OCI-M2 (cell line): ENCODE measurements around the gene TMEM87B.

Experiments
- DNase-seq: peaks from one replicate; lab custom pipeline; 2025; ENCODE audit not compliant: unreplicated experiment; lab: John Stamatoyannopoulos, UW

The TMEM87B gene, protein sequence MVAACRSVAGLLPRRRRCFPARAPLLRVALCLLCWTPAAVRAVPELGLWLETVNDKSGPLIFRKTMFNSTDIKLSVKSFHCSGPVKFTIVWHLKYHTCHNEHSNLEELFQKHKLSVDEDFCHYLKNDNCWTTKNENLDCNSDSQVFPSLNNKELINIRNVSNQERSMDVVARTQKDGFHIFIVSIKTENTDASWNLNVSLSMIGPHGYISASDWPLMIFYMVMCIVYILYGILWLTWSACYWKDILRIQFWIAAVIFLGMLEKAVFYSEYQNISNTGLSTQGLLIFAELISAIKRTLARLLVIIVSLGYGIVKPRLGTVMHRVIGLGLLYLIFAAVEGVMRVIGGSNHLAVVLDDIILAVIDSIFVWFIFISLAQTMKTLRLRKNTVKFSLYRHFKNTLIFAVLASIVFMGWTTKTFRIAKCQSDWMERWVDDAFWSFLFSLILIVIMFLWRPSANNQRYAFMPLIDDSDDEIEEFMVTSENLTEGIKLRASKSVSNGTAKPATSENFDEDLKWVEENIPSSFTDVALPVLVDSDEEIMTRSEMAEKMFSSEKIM

DNA sequence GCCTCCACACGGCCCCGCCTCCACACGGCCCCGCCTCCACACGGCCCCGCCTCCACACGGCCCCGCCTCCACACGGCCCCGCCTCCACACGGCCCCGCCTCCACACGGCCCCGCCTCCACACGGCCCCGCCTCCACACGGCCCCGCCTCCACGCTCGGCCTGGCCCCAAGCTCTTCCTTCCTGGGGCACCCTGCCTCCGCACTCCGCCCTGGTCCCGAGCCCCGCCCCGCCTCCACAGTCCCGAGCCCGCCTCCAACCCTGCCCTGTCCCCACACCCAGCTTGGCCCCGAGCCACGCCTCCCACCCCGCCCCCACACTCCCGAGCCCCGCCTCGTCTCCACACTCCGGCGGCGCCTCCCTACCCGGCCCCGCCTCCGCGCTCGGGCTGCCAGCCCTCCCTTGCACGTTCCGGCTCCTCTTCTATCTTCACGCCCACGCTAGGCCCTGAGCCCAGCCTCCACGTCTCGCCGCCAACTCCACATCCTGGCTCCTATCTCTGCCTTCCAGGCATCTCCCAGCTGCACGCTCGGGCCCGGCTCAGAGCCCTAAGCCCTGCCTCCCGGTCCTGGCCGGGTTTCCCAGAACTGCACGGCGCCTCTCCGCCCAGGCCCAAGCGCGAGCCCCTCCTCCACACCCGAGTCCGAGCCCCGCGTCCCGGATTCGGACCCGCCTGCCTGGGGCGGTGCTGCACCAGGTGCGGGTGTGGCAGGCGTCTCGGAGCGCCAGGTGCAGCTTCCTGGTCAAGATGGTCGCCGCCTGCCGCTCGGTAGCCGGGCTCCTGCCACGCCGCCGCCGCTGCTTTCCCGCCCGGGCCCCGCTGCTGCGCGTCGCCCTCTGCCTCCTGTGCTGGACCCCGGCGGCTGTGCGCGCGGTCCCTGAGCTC, at the start of gene TMEM87B:
Gene TMEM87B, plus strand, starts transcription at position 423 of the 883 bp plus-strand sequence. Its CDS starts 323 bp downstream, at position 746.
- DNase-seq: peak; percentile 51

DNA sequence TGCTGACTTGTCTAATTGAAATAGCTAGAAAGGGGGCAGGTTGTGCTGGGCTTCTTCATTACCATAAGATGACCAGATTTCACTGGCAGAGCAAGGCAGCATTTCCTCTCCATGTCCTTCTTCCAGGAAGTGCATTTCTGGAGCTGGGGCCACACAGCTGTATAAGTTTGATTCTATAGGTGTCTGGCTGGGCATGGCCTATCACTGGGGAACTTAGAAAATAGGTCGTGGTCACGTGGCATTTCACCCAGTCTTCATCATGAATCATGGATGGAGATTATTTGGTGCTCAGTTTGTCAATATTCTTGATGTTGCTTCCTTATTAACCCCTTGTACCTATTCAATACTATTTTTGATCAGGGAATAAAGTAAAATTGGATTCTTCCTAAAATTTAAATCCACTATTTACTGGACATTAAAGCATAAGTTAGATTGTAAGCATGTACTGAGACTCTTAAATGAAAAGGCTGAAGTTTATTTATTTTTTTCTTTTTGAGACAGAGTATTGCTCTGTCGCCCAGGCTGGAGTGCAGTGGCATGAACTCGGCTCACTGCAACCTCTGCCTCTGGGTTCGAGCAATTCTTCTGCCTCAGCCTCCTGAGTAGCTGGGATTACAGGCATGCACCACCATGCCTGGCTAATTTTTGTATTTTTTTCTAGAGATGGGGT, 49.5 kb upstream of the TMEM87B start:
- DNase-seq: no peak

DNA sequence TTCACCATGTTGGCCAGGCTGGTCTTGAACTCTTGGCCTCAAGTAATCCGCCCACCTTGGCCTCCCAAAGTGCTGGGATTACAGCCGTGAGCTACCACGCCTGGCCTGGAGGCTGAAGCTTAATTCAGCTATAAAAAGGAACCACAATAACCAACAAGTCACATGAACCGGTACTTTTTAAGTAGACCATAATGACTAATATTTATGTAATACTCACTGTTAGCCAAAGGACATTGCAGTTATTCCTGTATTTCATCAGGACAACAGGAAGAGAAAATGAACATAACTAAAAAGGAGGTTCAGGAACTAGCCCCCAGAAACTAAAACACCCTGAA, 49.0 kb upstream of the TMEM87B start:
- DNase-seq: no peak

DNA sequence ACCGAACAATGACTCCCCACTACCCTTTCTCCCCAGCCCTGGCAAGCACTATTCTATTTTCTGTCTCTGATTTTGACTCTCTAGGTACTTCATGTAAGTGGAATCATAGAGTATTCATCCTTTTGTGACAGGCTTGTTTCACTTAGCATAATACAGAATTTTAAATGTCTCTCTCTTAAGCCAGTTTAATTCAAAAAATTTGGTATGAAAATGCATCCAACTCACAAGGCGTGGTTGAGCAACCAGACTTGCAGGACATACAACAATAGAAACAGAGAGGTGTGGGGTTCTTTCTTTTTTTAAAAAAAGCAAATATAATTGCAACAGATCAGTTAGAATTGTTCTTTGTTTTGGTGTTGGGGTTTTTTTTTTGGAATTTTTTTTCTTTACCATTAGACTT, 47.6 kb upstream of the TMEM87B start:
- no peak for DNase-seq

DNA sequence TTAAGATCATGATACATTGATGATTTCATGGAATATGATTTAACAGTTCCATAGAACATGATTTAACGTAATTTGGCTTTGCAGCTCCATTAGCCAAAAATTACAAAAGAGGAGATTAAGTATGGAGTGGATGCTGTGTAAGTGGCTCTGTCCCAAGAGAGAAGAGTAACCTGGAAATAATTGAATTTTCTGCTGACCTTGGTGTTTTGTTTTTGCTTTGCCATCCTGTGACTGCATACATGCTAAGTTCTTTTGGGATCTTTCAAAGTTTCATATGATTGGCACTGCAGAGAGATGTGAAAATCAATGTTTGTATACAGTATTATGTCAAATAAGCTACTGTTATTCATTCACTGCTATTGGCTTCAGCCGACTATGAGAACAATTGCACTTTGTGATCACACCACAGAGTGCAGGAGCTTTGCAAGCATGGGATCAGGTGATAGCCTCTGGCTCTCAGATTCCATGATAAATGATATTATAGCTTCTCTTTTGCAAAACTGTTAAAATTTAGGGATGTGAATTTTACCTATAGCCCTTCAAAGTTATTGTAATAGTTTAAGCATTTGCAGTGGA, 46.1 kb upstream of the TMEM87B start:
- DNase-seq: no peak

DNA sequence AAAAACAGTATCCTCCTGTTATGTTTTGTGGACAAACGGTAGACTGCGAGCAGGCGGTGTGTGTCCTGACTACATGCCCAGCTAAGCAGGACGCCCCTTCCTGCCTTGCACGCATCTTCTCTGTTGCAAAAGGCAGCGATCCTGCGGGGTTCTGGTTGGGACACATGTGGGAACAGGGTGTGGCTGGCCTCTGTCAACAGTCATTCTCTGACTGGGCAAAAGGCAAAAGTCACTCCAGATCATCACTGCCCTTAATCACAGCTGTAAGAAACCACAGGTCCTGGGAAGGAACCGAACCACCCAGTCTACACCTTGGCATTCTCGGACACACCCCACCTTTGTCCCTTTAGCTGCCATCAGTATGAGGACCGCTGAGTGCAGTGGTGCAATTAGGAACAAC, 44.3 kb upstream of the TMEM87B start:
- DNase-seq: no peak

DNA sequence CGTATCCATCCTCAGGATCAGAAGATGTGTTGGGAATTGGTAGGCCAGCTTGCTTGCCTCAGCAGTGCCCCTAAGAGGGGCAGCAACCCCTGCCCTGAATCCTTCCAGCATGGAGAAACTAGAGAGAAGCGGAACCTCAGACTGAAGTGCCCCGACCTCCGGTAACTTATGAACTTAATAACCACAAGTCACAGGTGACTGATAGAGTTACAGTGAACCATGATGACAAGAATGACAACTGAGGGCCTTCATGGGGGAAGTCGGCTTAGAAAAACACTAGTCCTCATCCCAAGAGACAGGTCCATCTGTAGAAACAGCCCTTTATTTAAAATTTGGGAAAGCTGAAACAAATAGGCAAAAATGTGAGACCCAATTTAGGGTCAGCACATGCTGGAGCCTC, 42.5 kb upstream of the TMEM87B start:
- DNase-seq: no peak

DNA sequence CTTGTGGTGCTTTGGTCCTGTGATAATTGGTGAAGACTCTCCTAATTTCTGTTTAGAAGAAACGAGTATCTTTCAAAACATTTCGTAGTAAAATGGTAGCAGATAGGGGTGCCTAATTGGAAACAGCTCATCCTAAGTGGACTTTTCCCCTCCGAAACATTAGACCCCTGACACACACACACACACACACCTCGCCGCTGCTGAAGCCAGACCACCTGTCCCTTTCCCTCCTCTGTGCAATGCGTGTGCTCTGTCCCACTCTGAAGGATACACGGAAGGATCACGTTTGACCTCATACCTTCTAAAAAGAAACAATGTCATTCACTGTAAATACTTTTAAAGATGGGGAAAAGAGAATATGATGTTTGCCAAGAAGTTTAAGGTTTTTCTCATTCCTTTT, 36.2 kb upstream of the TMEM87B start:
- DNase-seq: no peak

DNA sequence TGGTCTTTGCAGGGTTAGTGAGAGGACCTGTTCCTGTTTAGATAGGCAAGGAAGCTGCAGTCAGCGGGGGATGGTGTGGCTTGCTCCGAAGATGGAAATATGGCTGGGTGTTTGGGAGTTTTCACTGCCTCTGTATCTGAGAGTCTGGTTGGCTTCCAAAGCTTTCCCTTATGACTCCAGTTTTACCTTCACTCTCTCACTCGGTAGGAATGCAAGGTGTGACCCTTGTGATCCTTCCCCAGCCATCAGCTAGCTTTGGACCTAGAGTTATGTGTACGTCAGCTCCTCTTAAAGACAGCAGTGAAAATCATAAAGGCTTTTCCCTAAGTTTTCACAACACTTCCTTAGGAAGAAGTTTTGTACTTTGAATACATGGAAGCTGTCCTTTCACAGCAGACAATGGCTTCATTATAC, 35.5 kb upstream of the TMEM87B start:
- DNase-seq: no peak

DNA sequence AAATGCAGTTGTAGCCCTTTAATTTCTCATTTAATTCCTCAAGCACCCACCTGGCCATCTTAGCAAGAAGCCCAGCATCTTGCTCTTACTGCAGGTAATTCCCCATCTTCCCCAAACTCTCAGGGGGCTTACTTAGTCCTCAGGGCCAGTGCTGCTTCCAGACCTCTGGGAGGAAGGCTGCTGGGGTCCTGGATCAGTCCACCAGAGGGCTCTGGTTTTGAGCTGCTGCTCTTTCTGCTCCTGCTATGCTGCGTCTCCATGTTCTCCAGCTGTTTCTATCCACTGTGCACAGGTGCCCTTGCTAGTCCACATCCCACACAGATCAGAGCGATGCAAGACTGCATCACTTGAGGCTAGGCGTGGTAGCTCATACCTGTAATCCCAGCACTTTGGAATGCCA, 34.5 kb upstream of the TMEM87B start:
- DNase-seq: no peak

DNA sequence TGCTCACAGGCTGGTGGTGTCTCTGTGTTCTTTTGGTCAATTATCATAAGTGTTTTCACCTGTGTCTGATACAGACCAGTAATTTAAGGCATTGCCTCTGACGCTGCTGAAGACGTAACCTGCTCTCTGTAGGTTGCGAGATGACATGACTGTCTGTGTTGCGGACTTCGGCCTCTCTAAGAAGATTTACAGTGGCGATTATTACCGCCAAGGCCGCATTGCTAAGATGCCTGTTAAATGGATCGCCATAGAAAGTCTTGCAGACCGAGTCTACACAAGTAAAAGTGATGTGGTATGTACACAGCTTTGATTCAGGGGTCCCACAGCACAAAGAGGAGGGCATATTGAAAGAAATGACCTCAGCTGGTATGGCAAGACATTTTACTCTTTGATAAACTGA, 33.8 kb upstream of the TMEM87B start:
- DNase-seq: no peak

DNA sequence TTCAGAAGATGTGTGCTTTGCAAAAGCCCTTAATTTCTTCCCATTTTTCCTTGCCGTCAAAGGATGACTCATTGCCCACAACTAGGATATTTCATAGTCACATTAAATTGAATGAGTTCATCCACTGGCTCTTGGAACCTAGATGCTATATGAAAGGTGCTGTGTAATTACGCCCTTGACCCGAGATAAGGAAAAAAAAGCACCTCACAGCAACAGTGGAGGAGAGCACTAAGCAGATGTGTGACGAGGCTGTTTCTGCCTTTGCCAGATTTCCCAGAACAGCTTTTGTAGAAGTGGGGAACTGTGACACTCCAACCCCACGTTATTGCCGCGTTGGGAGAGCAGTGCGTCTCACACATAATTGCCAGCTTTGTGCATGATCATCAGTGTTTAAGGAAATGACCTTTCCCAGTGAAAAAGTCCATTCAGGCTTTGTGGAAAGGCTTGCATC, 33.3 kb upstream of the TMEM87B start:
- no peak for DNase-seq

DNA sequence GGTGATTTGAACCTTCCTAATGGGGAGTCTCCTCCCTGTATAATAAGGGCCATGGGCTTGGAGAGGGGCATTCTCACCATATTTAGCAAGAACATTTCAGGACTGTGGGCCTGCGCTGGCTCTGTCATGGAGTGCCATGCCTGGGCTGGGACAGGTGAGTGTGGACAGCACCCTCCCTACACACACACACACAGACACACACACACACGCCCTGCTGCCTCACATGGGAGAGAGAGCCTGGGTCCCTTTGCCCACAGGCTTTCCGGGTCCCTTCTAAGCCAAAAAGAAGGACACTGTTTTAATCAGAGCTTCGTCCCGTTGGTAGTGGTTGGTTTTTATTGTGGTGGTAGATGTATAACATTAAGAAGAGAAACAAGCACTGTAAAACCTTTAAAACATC, 31.4 kb upstream of the TMEM87B start:
- no peak for DNase-seq

DNA sequence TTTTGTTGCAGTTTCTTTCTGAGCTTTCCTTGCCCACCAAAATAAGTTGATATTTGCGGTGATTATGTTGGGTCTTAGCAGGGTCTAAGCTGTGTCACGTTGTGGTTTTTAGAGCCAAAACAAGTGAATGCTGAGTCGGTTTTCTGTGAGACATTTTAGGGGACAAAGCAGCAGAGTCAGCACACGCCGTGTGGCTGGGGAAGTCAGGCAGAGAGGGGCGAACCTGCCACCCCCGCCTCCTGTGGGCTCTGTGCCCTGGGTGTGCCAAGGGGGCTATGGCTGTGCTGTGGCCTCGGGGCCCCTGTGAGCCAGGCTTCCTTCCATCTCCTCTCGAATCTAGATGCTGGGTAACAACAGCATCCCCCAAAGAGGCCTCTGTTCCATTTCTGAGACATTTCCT, 30.8 kb upstream of the TMEM87B start:
- no peak for DNase-seq

DNA sequence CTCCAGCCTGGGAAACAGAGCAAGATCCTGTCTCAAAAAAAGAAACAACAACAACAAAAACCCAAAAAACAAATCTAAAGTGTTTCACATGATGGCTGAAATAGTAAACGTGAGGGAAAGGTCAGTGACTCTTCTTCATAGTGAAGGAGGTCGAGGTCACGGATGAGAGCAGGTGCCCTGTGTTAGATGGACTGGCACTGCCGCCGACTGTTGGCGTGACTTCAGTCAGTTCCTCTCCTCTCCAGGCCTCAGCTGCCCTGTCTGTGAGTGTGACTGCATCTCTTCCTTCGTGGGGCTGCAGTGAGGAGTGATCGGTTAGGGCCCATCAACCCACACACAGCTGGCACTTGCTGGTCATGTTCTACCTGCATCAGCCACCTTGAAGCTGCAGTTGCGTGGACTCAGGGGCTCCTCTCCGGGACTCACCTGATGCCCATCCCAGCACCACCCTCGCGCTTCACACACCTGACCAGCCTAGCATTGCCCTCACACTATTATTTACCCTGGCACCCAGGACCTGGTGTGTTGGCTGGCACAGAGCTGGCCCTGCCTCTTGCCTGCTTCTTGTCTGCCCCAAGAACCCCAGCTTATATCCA, 30.1 kb upstream of the TMEM87B start:
- no peak for DNase-seq

DNA sequence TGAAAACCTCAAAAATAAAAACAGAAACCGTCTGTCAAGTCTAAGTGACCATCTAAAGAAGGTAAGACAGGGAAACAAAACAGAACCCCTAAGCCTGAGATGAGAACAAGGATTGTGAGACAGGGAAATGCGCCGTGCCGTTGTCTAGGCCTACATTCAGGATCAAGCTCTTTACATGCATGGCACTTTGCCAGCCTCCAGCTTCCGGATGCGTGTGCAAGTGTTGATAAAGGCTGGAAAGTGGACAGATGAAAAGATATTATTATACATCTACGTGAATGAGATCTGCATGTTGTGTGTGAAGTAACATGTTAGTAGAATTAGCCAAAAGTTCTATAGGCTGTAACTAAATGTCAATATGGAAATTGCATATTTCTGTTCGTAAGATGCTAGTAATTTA, 28.6 kb upstream of the TMEM87B start:
- no peak for DNase-seq

DNA sequence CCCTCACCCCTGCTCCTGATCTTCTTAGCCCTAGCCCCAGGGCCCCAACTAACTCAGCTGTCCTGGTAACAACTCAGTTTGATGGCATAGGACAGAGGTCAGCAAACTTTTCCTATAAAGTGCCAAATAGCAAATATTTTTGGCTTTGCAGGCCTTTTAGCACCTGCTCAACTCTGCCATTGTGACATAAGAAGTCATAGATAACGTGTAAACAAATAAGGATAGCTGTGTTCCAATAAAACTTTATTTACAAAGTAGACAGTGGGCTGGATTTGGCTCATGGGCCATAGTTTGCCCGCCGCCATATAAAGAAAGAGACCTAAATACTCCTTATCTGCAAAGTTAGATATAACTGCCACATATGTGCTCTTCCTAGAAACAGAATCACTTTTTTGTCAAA, 27.3 kb upstream of the TMEM87B start:
- DNase-seq: no peak

DNA sequence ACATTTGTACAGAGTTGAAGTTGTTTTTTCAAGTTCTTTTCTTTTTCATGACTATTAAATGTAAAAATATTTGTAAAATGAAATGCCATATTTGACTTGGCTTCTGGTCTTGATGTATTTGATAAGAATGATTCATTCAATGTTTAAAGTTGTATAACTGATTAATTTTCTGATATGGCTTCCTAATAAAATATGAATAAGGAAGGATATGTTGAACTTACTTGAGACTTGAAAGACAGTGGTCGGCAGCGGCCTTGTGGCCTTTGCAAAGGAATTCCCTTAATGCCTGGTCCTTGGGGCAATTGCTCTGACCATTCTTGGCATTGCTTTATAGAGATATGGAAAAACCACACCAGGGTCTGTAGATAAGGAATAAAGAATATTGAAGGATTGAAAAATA, 25.9 kb upstream of the TMEM87B start:
- no peak for DNase-seq

DNA sequence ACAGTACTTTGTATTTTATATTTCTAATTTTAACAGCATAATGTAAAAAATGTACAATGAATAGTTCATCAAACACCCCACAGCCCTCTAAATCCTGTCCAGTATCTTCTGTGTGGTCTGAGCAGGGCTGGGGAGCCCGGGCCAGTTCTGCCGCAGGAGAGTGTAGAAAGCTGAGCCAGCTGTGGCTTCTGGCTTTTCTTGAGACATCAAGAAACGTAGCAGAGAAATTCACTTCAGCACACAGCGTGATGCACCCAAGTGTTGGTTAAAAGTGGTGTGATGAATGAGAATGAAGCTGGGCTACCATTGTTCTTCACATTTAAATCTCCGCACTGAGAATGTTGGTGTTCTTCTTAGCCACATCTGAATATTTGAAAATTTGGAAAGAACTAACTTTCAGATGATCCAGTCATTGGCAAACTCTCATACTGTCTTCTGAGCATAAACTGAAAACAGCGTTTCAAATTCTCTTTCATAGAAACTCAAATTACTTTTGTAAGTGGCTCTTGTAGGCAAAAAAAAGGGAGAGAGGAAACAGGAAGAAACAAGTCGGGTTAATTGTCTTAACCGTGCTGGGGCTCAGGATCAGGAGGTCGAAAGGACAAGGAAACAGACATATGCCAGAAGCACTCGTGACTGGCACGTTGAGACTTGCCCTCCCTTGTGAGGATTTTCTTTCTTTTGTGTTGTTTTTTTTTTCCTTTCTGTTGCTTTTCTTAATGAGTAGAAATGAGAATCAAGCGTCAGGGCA, 23.4 kb upstream of the TMEM87B start:
- DNase-seq: no peak

DNA sequence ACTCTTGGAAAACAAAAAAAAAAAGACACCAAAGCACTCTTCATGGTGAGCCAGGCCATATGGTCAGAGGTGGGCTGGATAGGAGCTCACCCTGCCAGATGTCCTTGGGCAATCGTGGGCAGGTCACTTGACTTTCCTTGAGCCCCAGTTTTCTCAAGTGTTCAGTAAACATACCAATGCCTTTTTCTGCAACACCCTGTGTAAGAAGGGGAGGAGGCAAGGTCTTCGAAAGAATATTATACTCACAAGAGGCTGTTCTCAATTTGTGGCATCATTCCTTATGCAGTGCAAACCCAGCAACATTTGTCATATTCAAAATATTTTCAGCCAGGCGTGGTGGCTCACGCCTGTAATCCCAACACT, 22.9 kb upstream of the TMEM87B start:
- no peak for DNase-seq
